ENCODE measurements around the gene BARX2.

DNA sequence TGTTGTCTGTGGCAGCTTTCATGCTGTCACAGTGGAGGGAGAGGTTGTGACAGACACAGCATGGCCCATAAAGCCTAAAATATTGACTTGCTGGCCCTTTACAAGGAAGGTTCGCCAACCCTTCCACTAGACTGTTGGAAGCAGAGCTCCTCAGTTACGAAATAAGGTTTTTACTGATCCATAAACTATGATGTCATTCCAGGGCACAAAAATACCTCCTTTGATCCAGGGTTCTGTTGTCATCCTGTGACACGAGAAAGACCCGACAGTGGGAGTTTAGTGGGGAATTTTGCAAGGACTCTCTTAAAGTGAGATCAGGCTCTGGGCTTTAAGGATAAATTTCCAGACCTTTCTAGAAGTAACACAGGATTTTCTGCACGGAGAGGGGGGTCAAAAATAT lies 15.7 kb downstream of the BARX2 start:
- TF ChIP-seq EP300 (IDR thresholded peaks at IDR 0.05; ENCODE audit: low read depth) (no peak), POLR2A (IDR thresholded peaks at IDR 0.05) (no peak)
- TF ChIP-seq, protein P1, sequence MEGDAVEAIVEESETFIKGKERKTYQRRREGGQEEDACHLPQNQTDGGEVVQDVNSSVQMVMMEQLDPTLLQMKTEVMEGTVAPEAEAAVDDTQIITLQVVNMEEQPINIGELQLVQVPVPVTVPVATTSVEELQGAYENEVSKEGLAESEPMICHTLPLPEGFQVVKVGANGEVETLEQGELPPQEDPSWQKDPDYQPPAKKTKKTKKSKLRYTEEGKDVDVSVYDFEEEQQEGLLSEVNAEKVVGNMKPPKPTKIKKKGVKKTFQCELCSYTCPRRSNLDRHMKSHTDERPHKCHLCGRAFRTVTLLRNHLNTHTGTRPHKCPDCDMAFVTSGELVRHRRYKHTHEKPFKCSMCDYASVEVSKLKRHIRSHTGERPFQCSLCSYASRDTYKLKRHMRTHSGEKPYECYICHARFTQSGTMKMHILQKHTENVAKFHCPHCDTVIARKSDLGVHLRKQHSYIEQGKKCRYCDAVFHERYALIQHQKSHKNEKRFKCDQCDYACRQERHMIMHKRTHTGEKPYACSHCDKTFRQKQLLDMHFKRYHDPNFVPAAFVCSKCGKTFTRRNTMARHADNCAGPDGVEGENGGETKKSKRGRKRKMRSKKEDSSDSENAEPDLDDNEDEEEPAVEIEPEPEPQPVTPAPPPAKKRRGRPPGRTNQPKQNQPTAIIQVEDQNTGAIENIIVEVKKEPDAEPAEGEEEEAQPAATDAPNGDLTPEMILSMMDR (IDR thresholded peaks at IDR 0.05), result no peak
